ELF-1 (cell line): ENCODE results near the gene TMEM18.

Source experiments
- DNase-seq: peaks from one replicate; pipeline ENCODE4 v3.0.0-alpha.2; 2016; ENCODE audit warnings: low read depth, low spot score

TMEM18 gene

DNA sequence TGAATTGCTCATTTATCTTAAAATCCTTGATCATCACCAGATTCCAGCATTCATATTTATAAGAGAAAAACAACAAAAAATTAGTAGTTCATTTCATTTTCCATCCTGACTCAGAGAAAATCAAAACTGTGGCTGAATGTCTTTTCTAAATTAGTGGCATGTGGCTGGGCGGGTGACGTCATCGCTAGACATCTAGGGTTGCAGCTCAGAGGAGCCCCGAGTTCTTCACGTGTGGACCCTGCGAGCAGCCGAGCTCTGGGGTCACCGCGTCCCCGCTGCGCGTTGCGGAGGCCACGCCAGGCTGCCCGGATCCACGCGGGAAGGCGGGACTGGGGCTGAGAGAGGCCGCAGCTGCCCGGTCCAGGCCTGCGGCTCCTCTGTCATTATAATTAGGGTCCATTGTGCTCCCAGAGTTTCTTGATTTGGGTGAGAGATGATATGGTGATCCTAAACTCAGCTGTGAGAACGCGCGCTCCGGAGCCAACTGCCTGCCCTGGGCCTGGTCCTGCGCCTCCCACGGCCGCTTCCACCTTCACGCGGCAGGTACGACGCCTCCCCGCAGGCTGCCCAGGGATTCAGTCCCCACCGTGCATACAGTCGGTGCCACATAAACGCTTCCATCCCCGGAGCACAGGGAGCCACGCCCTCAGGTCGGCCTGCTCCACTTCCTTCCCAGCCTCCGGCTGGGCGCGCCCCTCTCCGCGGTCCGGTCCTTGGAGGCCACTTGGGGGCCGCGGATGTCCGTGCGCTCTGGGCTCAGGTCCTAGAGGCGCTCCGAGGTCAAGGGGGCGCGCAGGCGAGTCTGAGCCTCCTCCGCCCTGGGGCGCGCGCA is 56.5 kb downstream of the TMEM18 start:
- no peak for DNase-seq

DNA sequence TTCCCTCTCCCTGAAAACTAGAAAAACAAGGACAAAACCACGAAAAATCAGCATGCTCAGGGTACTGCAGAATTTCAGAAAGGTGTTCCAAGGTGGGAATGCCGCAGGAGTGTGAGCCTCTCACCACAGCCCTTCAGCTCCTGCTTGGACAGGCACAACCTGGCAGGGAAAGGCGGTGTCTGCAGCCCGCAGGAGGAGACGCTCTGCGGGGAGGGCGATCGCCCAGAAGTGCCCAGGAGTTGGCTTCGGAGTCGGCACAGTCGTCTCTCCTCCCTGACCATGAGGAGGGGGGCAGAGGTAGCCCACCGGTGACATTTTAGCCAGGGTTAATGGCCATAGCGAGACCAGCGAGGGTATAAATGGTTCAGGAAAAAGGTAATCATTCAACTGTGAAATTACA is 57.2 kb downstream of the TMEM18 start:
- no peak for DNase-seq

DNA sequence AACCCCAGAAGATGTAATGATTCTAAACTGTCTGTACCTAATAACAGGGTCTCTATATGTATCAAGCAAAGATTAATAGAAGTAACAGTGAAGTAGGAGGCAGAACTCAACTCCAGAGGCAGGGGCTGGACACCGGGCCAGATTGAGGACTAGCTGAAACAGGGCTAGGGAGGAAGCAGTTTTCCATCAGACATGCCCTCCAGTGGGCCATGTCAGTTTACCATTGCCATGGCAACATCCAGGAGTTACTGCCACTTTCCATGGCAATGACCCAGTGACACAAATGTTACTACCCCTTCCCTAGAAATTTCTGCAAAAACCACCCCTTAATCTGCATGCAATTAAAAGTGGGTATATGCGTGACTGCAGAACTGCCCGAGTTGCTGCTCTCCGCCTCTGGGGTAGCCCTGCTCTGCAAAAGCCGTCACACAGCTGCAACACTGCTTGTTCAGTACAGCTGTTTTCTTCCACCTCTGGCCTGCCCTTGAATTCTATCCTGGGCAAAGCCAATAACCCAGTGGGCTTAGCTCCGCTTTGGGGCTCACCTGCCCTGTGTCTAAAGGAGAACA is 58.7 kb downstream of the TMEM18 start:
- no peak for DNase-seq

DNA sequence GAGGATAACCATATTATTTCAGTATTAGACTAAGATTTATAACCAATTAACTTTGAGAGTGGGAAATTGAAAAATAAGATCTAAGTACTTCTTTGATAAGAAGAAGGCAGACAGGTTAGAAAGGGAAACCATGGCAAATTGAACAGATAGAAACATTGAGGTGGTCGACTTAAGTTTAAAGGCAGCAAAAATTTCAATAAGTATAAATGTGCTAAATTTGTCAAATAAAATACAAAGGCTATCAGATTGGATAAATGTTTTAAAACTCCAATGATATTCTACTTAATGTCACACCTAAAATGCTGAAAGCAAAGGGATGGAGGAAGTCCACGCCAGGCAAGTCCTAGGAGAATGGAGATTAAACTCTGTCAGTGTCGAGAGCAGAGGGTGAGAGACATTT is 59.2 kb downstream of the TMEM18 start:
- no peak for DNase-seq
